MM.1S (cell line): ENCODE measurements around the gene HAGHL.

Experiments
- DNase-seq: peaks from one replicate; pipeline ENCODE4 v3.0.0-alpha.2; 2015
- H2AFZ ChIP-seq: fragments of 300-600 bp; sonication (generic); 2 replicates; pipeline ENCODE4 v1.6.0; 2016; ENCODE audit warnings: antibody characterized with exemption, low read length
- H3F3A ChIP-seq: fragments of 300-600 bp; sonication (generic); 2 replicates; pipeline ENCODE4 v1.6.1; 2016; ENCODE audit warnings: mild to moderate bottlenecking, antibody characterized with exemption, low read length, moderate library complexity, mixed read lengths; ENCODE audit not compliant: insufficient read depth
- H3K27ac ChIP-seq: fragments of 300-600 bp; sonication (generic); 2 replicates; pipeline ENCODE4 v1.5.1; 2016; ENCODE audit warnings: mild to moderate bottlenecking, low read length
- H3K27me3 ChIP-seq: fragments of 300-600 bp; sonication (generic); replicated peaks from 2 replicates; pipeline ENCODE4 v1.6.0; 2016; ENCODE audit warnings: low read length; ENCODE audit not compliant: insufficient read depth
- H3K36me3 ChIP-seq: fragments of 300-600 bp; sonication (generic); replicated peaks from 2 replicates; pipeline ENCODE4 v1.6.1; 2016; ENCODE audit warnings: mild to moderate bottlenecking, low read length, mixed read lengths; ENCODE audit not compliant: insufficient read depth
- H3K4me1 ChIP-seq: fragments of 300-600 bp; sonication (generic); 2 replicates; pipeline ENCODE4 v1.6.1; 2016; ENCODE audit warnings: low read length, mixed read lengths
- H3K4me2 ChIP-seq: fragments of 300-600 bp; sonication (generic); 2 replicates; pipeline ENCODE4 v1.6.0; 2016; ENCODE audit warnings: low read depth, low read length
- H3K4me3 ChIP-seq: fragments of 300-600 bp; sonication (generic); 2 replicates; pipeline ENCODE4 v1.5.1; 2016; ENCODE audit warnings: low read length, mixed read lengths
- H3K79me2 ChIP-seq: fragments of 300-600 bp; sonication (generic); 2 replicates; pipeline ENCODE4 v1.6.1; 2016; ENCODE audit warnings: mixed run types, low read length, mixed read lengths
- H3K9ac ChIP-seq: fragments of 300-600 bp; sonication (generic); 2 replicates; pipeline ENCODE4 v1.6.1; 2016; ENCODE audit warnings: low read length, mixed read lengths
- H3K9me2 ChIP-seq: fragments of 300-600 bp; sonication (generic); replicated peaks from 2 replicates; pipeline ENCODE4 v1.6.1; 2016; ENCODE audit warnings: mild to moderate bottlenecking, low read length, mixed read lengths; ENCODE audit not compliant: insufficient read depth
- H3K9me3 ChIP-seq: fragments of 300-600 bp; sonication (generic); replicated peaks from 2 replicates; pipeline ENCODE4 v1.6.1; 2016; ENCODE audit warnings: mild to moderate bottlenecking, low read length, mixed read lengths; ENCODE audit not compliant: insufficient read depth
- H4K20me1 ChIP-seq: fragments of 300-600 bp; sonication (generic); 2 replicates; pipeline ENCODE4 v1.6.1; 2016; ENCODE audit warnings: mild to moderate bottlenecking, low read length, moderate library complexity, mixed read lengths; ENCODE audit not compliant: insufficient read depth
- EZH2 ChIP-seq: fragments of 300-600 bp; sonication (generic); optimal IDR thresholded peaks from 2 replicates; pipeline ENCODE3; 2017; ENCODE audit warnings: low read depth, mild to moderate bottlenecking, antibody characterized with exemption, low read length, mixed read lengths
- EZH2phosphoT487 ChIP-seq: fragments of 300-600 bp; sonication (generic); IDR thresholded peaks from 2 replicates; pipeline ENCODE4 v1.6.1; 2018; ENCODE audit warnings: antibody characterized with exemption, low read length
- TF ChIP-seq, protein P1 (sequence below): fragments of 300-600 bp; sonication (generic); IDR thresholded peaks from 2 replicates; pipeline ENCODE4 v1.5.1; 2016; ENCODE audit warnings: antibody characterized with exemption, low read length, mixed read lengths

The HAGHL gene

DNA sequence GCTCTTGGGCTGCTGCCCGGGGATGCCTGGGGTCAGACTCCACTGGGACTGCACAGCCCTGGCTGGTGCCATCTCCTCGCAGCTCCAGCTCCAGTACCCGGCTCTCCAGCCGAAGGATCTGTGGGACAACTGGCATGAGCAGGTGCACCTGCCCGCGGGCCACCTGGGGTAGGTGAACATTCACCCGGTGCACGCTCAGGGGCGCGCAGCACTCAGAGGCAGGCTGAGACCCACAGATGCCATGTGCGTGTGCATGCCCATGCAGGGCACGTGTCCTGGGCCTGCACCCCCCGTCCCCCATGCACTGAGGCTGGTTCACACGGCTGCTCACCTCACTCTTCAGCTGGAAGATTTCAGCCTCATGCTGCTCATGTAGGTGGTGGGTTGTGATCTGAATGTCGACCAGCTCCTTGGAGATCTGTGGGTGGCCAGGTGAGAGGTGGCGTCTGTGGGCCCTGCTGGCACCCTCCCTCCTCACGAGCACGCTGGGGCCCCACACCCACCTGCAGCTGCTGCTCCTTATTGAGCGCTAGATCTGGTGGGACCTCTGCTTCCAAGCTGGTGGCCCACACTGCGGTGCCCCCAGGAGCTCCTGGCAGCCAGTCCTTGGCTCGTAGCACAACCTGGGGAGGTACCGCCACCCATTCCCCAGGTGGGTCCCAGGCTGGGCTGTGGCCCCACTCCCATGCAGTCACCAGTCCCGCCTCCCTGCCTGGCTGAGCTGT lies 1.3 kb upstream of the HAGHL start:
- Histone ChIP-seq H3K79me2 (peaks cover 9% of the 10 kb centered on the region; the same call in 1 of the 2 replicates), H3K27me3 (no peaks in the 10 kb centered on the region), H2AFZ (no peak overlapping the region), H3F3A (peaks cover 16% of the 10 kb centered on the region; the same call in 1 of the 2 replicates), H3K36me3 (no peaks in the 10 kb centered on the region), H3K4me3 (no peak overlapping the region), H3K9me2 (no peaks in the 10 kb centered on the region), H3K9ac (no peak overlapping the region), H3K4me2 (peak overlapping the region; percentile 96; the same call in 1 of the 2 replicates), H4K20me1 (no peaks in the 10 kb centered on the region), H3K4me1 (peaks cover 5% of the 10 kb centered on the region), H3K27ac (no peak overlapping the region), H3K9me3 (no peaks in the 10 kb centered on the region)
- no peak for TF ChIP-seq EZH2
- no peak for TF ChIP-seq EZH2phosphoT487
- TF ChIP-seq, protein P1, sequence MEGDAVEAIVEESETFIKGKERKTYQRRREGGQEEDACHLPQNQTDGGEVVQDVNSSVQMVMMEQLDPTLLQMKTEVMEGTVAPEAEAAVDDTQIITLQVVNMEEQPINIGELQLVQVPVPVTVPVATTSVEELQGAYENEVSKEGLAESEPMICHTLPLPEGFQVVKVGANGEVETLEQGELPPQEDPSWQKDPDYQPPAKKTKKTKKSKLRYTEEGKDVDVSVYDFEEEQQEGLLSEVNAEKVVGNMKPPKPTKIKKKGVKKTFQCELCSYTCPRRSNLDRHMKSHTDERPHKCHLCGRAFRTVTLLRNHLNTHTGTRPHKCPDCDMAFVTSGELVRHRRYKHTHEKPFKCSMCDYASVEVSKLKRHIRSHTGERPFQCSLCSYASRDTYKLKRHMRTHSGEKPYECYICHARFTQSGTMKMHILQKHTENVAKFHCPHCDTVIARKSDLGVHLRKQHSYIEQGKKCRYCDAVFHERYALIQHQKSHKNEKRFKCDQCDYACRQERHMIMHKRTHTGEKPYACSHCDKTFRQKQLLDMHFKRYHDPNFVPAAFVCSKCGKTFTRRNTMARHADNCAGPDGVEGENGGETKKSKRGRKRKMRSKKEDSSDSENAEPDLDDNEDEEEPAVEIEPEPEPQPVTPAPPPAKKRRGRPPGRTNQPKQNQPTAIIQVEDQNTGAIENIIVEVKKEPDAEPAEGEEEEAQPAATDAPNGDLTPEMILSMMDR = no peak
- no peak for DNase-seq

DNA sequence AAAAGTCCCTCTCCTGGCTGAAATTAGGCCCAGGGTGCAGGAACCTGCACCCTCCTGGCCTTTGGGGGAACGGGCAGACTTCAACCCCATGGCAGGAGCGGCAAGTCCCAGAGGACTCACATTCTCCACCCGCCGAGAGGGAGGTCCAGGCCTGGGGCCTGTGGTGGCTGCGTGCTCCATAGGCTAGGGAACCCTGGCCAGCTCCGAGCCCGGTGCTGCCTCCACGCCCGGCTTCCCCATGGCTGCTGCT lies 793 bp upstream of the HAGHL start:
- H3K9ac ChIP-seq = peak overlapping the region; percentile 20; the same call in 1 of the 2 replicates

DNA sequence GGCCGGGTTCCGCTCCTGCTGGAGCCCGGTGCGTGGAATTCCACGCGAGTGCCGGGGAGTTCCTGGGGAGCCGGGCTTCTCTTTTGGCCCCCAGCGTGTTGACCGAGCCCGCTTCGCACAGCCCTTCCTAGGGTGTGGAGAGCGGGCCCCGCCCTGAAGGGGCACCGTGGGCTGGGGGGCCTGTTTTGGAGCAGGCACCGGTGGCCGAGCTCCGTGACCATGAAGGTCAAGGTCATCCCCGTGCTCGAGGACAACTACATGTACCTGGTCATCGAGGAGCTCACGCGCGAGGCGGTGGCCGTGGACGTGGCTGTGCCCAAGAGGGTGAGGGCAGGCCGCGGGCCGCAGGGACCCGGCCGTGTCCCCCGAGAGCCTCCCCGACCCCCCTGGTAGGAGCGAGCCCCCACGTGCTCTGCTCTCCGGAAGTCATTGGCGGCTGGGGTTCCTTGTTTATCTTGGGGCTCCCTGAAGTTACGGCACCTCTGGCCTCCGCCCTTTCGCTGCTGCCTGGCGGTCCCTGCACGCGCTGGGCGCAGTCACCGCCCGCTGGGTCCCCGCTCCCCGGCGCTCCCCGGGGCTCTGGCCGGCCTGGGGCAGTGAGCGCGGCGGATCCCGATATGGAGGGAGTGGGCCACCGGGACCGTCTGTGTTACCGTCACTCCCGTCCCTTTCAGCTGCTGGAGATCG lies 528 bp downstream of the HAGHL start:
- H3K27me3 ChIP-seq = no peaks in the 10 kb centered on the region
- TF ChIP-seq EZH2 (no peak), EZH2phosphoT487 (no peak)
- TF ChIP-seq, protein P1 = no peak
- H3K4me2 ChIP-seq = peak overlapping the region; percentile 100
- H3K9me2 ChIP-seq = no peaks in the 10 kb centered on the region
- peak overlapping the region; percentile 80 for H2AFZ ChIP-seq
- H3K4me1 ChIP-seq = no peaks in the 10 kb centered on the region; the same call in 1 of the 2 replicates
- peaks cover 13% of the 10 kb centered on the region; the same call in 1 of the 2 replicates for H3F3A ChIP-seq
- H3K4me3 ChIP-seq = peak overlapping the region; percentile 96
- H4K20me1 ChIP-seq = no peaks in the 10 kb centered on the region
- no peaks in the 10 kb centered on the region for H3K9me3 ChIP-seq
- peak overlapping the region; percentile 85 for H3K9ac ChIP-seq
- peak; percentile 47 for DNase-seq
- H3K27ac ChIP-seq = peak overlapping the region; percentile 43; the same call in 1 of the 2 replicates
- no peaks in the 10 kb centered on the region for H3K79me2 ChIP-seq
- no peaks in the 10 kb centered on the region for H3K36me3 ChIP-seq

More for the DNA sequence above, 793 bp upstream of the HAGHL start:
- Histone ChIP-seq H3K4me2 (peak overlapping the region; percentile 96), H3K9me3 (no peaks in the 10 kb centered on the region), H3K27me3 (no peaks in the 10 kb centered on the region), H2AFZ (peak overlapping the region; percentile 61; the same call in 1 of the 2 replicates), H3K79me2 (peaks cover 9% of the 10 kb centered on the region; the same call in 1 of the 2 replicates), H3K9me2 (no peaks in the 10 kb centered on the region), H3F3A (peaks cover 13% of the 10 kb centered on the region; the same call in 1 of the 2 replicates), H3K36me3 (no peaks in the 10 kb centered on the region), H3K4me1 (peaks cover 5% of the 10 kb centered on the region), H3K4me3 (peak overlapping the region; percentile 58), H4K20me1 (no peaks in the 10 kb centered on the region), H3K27ac (no peak overlapping the region)
- no peak for DNase-seq
- TF ChIP-seq EZH2phosphoT487 (no peak), EZH2 (no peak)
